Astrocyte (in vitro differentiated cells and primary cell): ENCODE results near the gene SEMA7A. TPM values are rescaled to one million over a fixed set of nuclear protein-coding genes. Genes with fewer than 3 reads are reported as not detected.

Source experiments
- DNase-seq: peaks from one replicate; pipeline ENCODE4 v3.0.0-alpha.2; 2010; ENCODE audit warnings: low read depth
- FAIRE-seq: peaks from 2 replicates; lab custom pipeline; 2011; peaks lifted over from hg19 to GRCh38; lab: Jason Lieb, UNC
- H2AFZ ChIP-seq: 2 replicates; pipeline ENCODE4 v1.6.0; 2012; ENCODE audit warnings: low read depth, low read length, inconsistent platforms
- H3K27ac ChIP-seq: 2 replicates; pipeline ENCODE4 v1.5.1; 2011; ENCODE audit warnings: low read depth, low read length, inconsistent platforms
- H3K27me3 ChIP-seq: 2 replicates; pipeline ENCODE4 v1.6.0; 2011; ENCODE audit warnings: low read length, inconsistent platforms; ENCODE audit not compliant: insufficient read depth
- H3K36me3 ChIP-seq: 2 replicates; pipeline ENCODE4 v1.5.1; 2011; ENCODE audit warnings: low read length, inconsistent platforms; ENCODE audit not compliant: insufficient read depth
- H3K4me1 ChIP-seq: 2 replicates; pipeline ENCODE4 v1.5.1; 2011; ENCODE audit warnings: low read length, inconsistent platforms; ENCODE audit not compliant: insufficient read depth
- H3K4me2 ChIP-seq: 2 replicates; pipeline ENCODE4 v1.6.0; 2012; ENCODE audit warnings: low read length, inconsistent platforms
- H3K4me3 ChIP-seq: 2 replicates; pipeline ENCODE4 v1.5.1; 2011; ENCODE audit warnings: low read depth, mild to moderate bottlenecking, low read length, inconsistent platforms; ENCODE audit not compliant: insufficient read depth
- H3K79me2 ChIP-seq: 2 replicates; pipeline ENCODE4 v1.6.0; 2012; ENCODE audit warnings: mild to moderate bottlenecking, low read length, inconsistent platforms; ENCODE audit not compliant: insufficient read depth
- H3K9ac ChIP-seq: 2 replicates; pipeline ENCODE4 v1.6.0; 2012; ENCODE audit warnings: mild to moderate bottlenecking, low read length, inconsistent platforms
- H3K9me3 ChIP-seq: 2 replicates; pipeline ENCODE4 v1.5.1; 2012; ENCODE audit warnings: low read depth, mild to moderate bottlenecking, low read length, inconsistent platforms; ENCODE audit not compliant: insufficient read depth
- H4K20me1 ChIP-seq: 2 replicates; pipeline ENCODE4 v1.6.0; 2012; ENCODE audit warnings: low read length, inconsistent platforms; ENCODE audit not compliant: insufficient read depth
- H3K27ac Mint-ChIP-seq: one replicate; pipeline ENCODE4 v1.8.0; 2021; ENCODE audit warnings: mild to moderate bottlenecking, mixed read lengths; ENCODE audit not compliant: unreplicated experiment
- H3K27me3 Mint-ChIP-seq: one replicate; pipeline ENCODE4 v1.8.0; 2021; ENCODE audit warnings: low read depth, mixed read lengths; ENCODE audit not compliant: unreplicated experiment
- H3K36me3 Mint-ChIP-seq: one replicate; pipeline ENCODE4 v1.8.0; 2021; ENCODE audit warnings: low read depth, mixed read lengths; ENCODE audit not compliant: unreplicated experiment
- H3K4me1 Mint-ChIP-seq: one replicate; pipeline ENCODE4 v1.8.0; 2021; ENCODE audit warnings: low read depth, mixed read lengths; ENCODE audit not compliant: unreplicated experiment
- H3K4me3 Mint-ChIP-seq: one replicate; pipeline ENCODE4 v1.8.0; 2021; ENCODE audit warnings: mild to moderate bottlenecking, moderate library complexity, mixed read lengths; ENCODE audit not compliant: unreplicated experiment
- H3K9me3 Mint-ChIP-seq: one replicate; pipeline ENCODE4 v1.8.0; 2021; ENCODE audit warnings: mild to moderate bottlenecking, mixed read lengths; ENCODE audit not compliant: unreplicated experiment
- EZH2 ChIP-seq: IDR thresholded peaks from 2 replicates; pipeline ENCODE4 v1.6.1; 2012; ENCODE audit warnings: mild to moderate bottlenecking, low read length, inconsistent platforms; ENCODE audit not compliant: insufficient read depth
- total RNA-seq: library from RNA; stranded (reverse); gene quantifications from 2 replicates; pipeline ENCODE4 v1.2.1, GENCODE V29; 2021
- TF ChIP-seq, protein P1 (sequence below): IDR thresholded peaks from 2 replicates; pipeline ENCODE4 v1.5.1; 2011; ENCODE audit warnings: low read depth, mild to moderate bottlenecking, inconsistent platforms, low read length, moderate library complexity; ENCODE audit not compliant: insufficient read depth

The SEMA7A gene
- total RNA-seq, 1 donor from 2014 or later: 26.7 TPM

DNA sequence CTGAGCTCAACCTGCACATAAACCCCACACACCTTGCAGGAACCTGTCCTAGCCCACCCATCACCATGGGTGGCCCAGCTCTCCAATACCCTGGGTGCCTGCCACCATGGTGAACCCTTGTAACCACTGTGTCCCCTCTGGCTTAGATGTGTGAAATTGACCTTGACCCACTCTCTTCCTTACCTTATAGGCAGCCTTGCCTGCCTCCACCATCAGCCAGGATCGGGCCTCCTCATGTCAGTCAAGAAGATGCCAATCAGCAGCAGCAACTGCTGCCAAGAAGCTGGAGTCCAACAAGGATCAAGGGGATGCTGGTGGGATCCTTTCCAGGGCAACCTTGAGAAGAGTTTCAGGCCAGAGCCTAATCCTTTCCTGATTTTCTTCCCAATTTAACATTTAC, 57.5 kb downstream of the SEMA7A start:
- H3K27me3 Mint-ChIP-seq: peaks cover 17% of the 10 kb centered on the region
- H3K4me3 Mint-ChIP-seq: no peak overlapping the region
- H3K27ac Mint-ChIP-seq: no peak overlapping the region
- no peaks in the 10 kb centered on the region for H3K36me3 Mint-ChIP-seq
- TF ChIP-seq, protein P1, sequence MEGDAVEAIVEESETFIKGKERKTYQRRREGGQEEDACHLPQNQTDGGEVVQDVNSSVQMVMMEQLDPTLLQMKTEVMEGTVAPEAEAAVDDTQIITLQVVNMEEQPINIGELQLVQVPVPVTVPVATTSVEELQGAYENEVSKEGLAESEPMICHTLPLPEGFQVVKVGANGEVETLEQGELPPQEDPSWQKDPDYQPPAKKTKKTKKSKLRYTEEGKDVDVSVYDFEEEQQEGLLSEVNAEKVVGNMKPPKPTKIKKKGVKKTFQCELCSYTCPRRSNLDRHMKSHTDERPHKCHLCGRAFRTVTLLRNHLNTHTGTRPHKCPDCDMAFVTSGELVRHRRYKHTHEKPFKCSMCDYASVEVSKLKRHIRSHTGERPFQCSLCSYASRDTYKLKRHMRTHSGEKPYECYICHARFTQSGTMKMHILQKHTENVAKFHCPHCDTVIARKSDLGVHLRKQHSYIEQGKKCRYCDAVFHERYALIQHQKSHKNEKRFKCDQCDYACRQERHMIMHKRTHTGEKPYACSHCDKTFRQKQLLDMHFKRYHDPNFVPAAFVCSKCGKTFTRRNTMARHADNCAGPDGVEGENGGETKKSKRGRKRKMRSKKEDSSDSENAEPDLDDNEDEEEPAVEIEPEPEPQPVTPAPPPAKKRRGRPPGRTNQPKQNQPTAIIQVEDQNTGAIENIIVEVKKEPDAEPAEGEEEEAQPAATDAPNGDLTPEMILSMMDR: no peak
- TF ChIP-seq EZH2: no peak
- Histone ChIP-seq H3K4me2 (no peak overlapping the region), H3K9me3 (no peaks in the 10 kb centered on the region), H3K4me1 (peaks cover 22% of the 10 kb centered on the region), H3K4me3 (no peak overlapping the region), H3K9ac (no peak overlapping the region), H3K36me3 (no peaks in the 10 kb centered on the region), H2AFZ (no peak overlapping the region), H3K27me3 (peaks cover 7% of the 10 kb centered on the region), H3K79me2 (no peaks in the 10 kb centered on the region), H3K27ac (no peak overlapping the region), H4K20me1 (no peaks in the 10 kb centered on the region)
- H3K9me3 Mint-ChIP-seq: no peaks in the 10 kb centered on the region
- FAIRE-seq (no peak), DNase-seq (no peak)
- H3K4me1 Mint-ChIP-seq: peaks cover 1% of the 10 kb centered on the region

DNA sequence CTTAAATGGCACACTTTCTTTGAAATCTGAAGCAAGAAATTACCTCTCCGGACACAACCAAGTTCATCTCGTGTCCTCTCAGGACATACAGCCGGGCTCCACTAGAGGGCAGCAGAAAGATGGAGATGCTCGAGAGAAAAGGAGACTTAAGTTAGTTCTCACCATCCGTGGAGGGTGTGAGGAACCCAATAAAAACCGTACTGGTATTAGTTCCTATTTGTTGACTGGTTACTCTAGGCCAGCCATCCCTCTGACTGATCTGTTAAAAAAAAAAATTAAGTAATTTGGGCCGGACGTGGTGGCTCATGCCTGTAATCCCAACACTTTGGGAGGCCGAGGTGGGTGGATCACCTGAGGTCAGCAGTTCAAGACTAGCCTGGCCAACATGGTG, 58.5 kb downstream of the SEMA7A start:
- Mint-ChIP-seq H3K4me3 (peak overlapping the region; percentile 78), H3K27me3 (peaks cover 19% of the 10 kb centered on the region), H3K36me3 (no peaks in the 10 kb centered on the region), H3K9me3 (no peaks in the 10 kb centered on the region), H3K27ac (no peak overlapping the region), H3K4me1 (no peaks in the 10 kb centered on the region)
- no peaks in the 10 kb centered on the region for H3K36me3 ChIP-seq
- peak overlapping the region; percentile 96 for H3K4me2 ChIP-seq
- FAIRE-seq (peak; percentile 45), DNase-seq (no peak)
- no peak overlapping the region for H3K9ac ChIP-seq
- H3K27me3 ChIP-seq: peaks cover 15% of the 10 kb centered on the region
- H2AFZ ChIP-seq: no peak overlapping the region
- H4K20me1 ChIP-seq: no peaks in the 10 kb centered on the region
- no peak overlapping the region for H3K4me3 ChIP-seq
- no peaks in the 10 kb centered on the region for H3K79me2 ChIP-seq
- no peak overlapping the region for H3K27ac ChIP-seq
- TF ChIP-seq EZH2: no peak
- TF ChIP-seq, protein P1: peak; percentile 97
- H3K4me1 ChIP-seq: peaks cover 22% of the 10 kb centered on the region
- H3K9me3 ChIP-seq: no peaks in the 10 kb centered on the region

DNA sequence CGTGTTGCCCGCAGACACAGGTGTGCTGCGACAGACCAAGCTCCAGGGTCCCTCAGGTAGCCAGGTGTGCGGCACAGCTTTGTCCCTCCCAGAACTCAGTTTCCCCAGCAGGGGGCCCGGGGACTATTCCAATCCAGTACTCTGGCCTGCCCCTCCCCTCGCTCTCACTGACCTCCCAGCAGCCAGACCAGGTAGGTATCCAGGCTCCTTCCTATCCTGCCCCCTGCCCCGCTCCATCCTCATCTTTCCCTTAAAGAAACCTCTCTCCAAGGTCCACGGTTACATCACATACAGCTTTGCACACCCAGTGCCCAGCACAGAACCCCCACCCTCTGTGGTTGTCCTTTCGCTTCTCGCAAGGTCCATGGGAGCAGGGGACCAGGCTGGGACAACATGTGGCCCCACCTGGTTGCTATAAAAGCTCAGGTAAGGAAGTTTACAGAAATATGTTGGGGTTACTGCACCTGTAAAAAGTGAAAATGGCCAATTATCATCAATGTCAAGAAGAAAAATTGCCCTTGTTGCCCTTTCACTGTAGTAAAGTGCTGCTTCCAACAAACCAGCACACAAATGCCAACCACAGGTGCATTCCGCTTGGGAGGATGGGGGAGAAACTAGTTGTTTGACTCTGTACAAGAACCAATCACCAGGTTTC, 59.0 kb downstream of the SEMA7A start:
- no peak overlapping the region for H3K27ac Mint-ChIP-seq
- Histone ChIP-seq H3K27ac (no peak overlapping the region), H3K36me3 (no peaks in the 10 kb centered on the region), H2AFZ (no peak overlapping the region), H4K20me1 (no peaks in the 10 kb centered on the region), H3K9me3 (no peaks in the 10 kb centered on the region), H3K4me2 (peak overlapping the region; percentile 96), H3K9ac (no peak overlapping the region), H3K79me2 (no peaks in the 10 kb centered on the region), H3K4me3 (peak overlapping the region; percentile 73), H3K27me3 (peaks cover 17% of the 10 kb centered on the region), H3K4me1 (peaks cover 22% of the 10 kb centered on the region)
- H3K9me3 Mint-ChIP-seq: no peaks in the 10 kb centered on the region
- DNase-seq: no peak
- TF ChIP-seq, protein P1: no peak
- TF ChIP-seq EZH2: no peak
- H3K27me3 Mint-ChIP-seq: peaks cover 22% of the 10 kb centered on the region
- H3K4me3 Mint-ChIP-seq: peak overlapping the region; percentile 78
- no peak for FAIRE-seq
- no peaks in the 10 kb centered on the region for H3K4me1 Mint-ChIP-seq
- H3K36me3 Mint-ChIP-seq: no peaks in the 10 kb centered on the region
